MG63 (cell line): ENCODE data around the gene FAM210A. TPM values are rescaled to one million over a fixed set of nuclear protein-coding genes. Genes with fewer than 3 reads are reported as not detected.
"Not testable (repeated sequence)": the region's sequence is repeated elsewhere in the genome, so short reads cannot be mapped to it uniquely, and the experiment has no call there.

Source experiments
- DNase-seq: peaks from one replicate; pipeline ENCODE4 v3.0.0-alpha.2; 2020
- H3K27me3 ChIP-seq: fragments of 250-450 bp; sonication (Bioruptor Pico); 2 replicates; pipeline ENCODE4 v1.5.1; 2020; ENCODE audit warnings: mild to moderate bottlenecking, moderate library complexity
- H3K36me3 ChIP-seq: fragments of 250-450 bp; sonication (Bioruptor Pico); 2 replicates; pipeline ENCODE4 v1.5.1; 2020; ENCODE audit warnings: mild to moderate bottlenecking, moderate library complexity
- H3K4me3 ChIP-seq: fragments of 250-450 bp; sonication (Bioruptor Pico); 2 replicates; pipeline ENCODE4 v1.5.1; 2020; ENCODE audit warnings: mild to moderate bottlenecking, moderate library complexity
- H3K9me3 ChIP-seq: fragments of 250-450 bp; sonication (Bioruptor Pico); 2 replicates; pipeline ENCODE4 v1.5.1; 2020; ENCODE audit warnings: mild to moderate bottlenecking, moderate library complexity
- total RNA-seq: library from RNA; depleted of rRNA; stranded (reverse); fragments of >200 nt; shearing (Covaris generic); gene quantifications from 2 replicates; pipeline ENCODE4 v1.2.3, GENCODE V29; 2014; ENCODE audit warnings: low replicate concordance; rRNA removed

Gene FAM210A
- 15.7 and 20.0 TPM in 2 replicates for total RNA-seq

- H3K4me3 ChIP-seq = peak within 1 kb of the TSS; percentile 91
- peak; percentile 94 for DNase-seq
- H3K27me3 ChIP-seq = no peaks in the 10 kb centered on the region
- no peaks in the 10 kb centered on the region for H3K9me3 ChIP-seq
- peaks cover 13% of the 10 kb centered on the region for H3K36me3 ChIP-seq
Observed at GRCh38 chr18:13726232-13726971, at the start of gene FAM210A, which contains the start of gene RNMT. Gene FAM210A (minus strand): TSS chr18:13726558. CDS start chr18:13682077, 44,481 bp downstream. Gene RNMT (plus strand): TSS chr18:13726673. CDS start chr18:13731518, 4,845 bp downstream.

- H3K9me3 ChIP-seq = no peaks in the 10 kb centered on the region
- H3K27me3 ChIP-seq = no peaks in the 10 kb centered on the region
- no peaks in the 10 kb centered on the region for H3K36me3 ChIP-seq
- no peak for DNase-seq
- no peak overlapping the region for H3K4me3 ChIP-seq
Observed at GRCh38 chr18:13775058-13775457, 48.7 kb upstream of the FAM210A start.

- Histone ChIP-seq H3K36me3 (peaks cover 20% of the 10 kb centered on the region), H3K27me3 (no peaks in the 10 kb centered on the region), H3K9me3 (no peaks in the 10 kb centered on the region), H3K4me3 (no peak overlapping the region)
- no peak for DNase-seq
Observed at GRCh38 chr18:13762690-13763439, 36.5 kb upstream of the FAM210A start.

- H3K9me3 ChIP-seq = no peaks in the 10 kb centered on the region; the same call in 1 of the 2 replicates
- no peak overlapping the region for H3K4me3 ChIP-seq
- H3K36me3 ChIP-seq = peaks cover 44% of the 10 kb centered on the region
- no peaks in the 10 kb centered on the region for H3K27me3 ChIP-seq
- no peak for DNase-seq
Observed at GRCh38 chr18:13760047-13760446, 33.7 kb upstream of the FAM210A start.

- Histone ChIP-seq H3K9me3 (no peaks in the 10 kb centered on the region; the same call in 1 of the 2 replicates), H3K4me3 (no peak overlapping the region), H3K36me3 (peaks cover 52% of the 10 kb centered on the region), H3K27me3 (no peaks in the 10 kb centered on the region)
- no peak for DNase-seq
Observed at GRCh38 chr18:13758622-13759021, 32.3 kb upstream of the FAM210A start.

GRCh38 chr18:13756671-13757070 is 30.3 kb upstream of the FAM210A start:
- no peaks in the 10 kb centered on the region; the same call in 1 of the 2 replicates for H3K9me3 ChIP-seq
- no peak for DNase-seq
- no peaks in the 10 kb centered on the region for H3K27me3 ChIP-seq
- H3K4me3 ChIP-seq = no peak overlapping the region
- peaks cover 61% of the 10 kb centered on the region for H3K36me3 ChIP-seq

GRCh38 chr18:13756261-13756660 is 29.9 kb upstream of the FAM210A start:
- Histone ChIP-seq H3K4me3 (no peak overlapping the region), H3K27me3 (no peaks in the 10 kb centered on the region), H3K9me3 (no peaks in the 10 kb centered on the region; the same call in 1 of the 2 replicates), H3K36me3 (peaks cover 65% of the 10 kb centered on the region)
- DNase-seq = no peak

GRCh38 chr18:13751599-13751998 is 25.2 kb upstream of the FAM210A start:
- not testable (repeated sequence) for H3K4me3 ChIP-seq

GRCh38 chr18:13746633-13747032 is 20.3 kb upstream of the FAM210A start:
- DNase-seq = no peak
- no peaks in the 10 kb centered on the region for H3K27me3 ChIP-seq
- H3K9me3 ChIP-seq = no peaks in the 10 kb centered on the region
- H3K36me3 ChIP-seq = peaks cover 30% of the 10 kb centered on the region
- H3K4me3 ChIP-seq = no peak overlapping the region

More at GRCh38 chr18:13751599-13751998, 25.2 kb upstream of the FAM210A start:
- peaks cover 54% of the 10 kb centered on the region for H3K36me3 ChIP-seq
- H3K27me3 ChIP-seq, DNase-seq, H3K9me3 ChIP-seq: not testable (repeated sequence)

- Histone ChIP-seq H3K4me3 (no peak overlapping the region), H3K9me3 (no peaks in the 10 kb centered on the region), H3K27me3 (no peaks in the 10 kb centered on the region), H3K36me3 (peaks cover 31% of the 10 kb centered on the region)
- no peak for DNase-seq
Observed at GRCh38 chr18:13745696-13746095, 19.3 kb upstream of the FAM210A start.

- Histone ChIP-seq H3K36me3 (peaks cover 50% of the 10 kb centered on the region), H3K27me3 (no peaks in the 10 kb centered on the region), H3K4me3 (no peak overlapping the region), H3K9me3 (no peaks in the 10 kb centered on the region)
- DNase-seq = no peak
Observed at GRCh38 chr18:13735681-13736080, 9.3 kb upstream of the FAM210A start.

GRCh38 chr18:13730481-13730880 is 4.1 kb upstream of the FAM210A start:
- Histone ChIP-seq H3K9me3 (no peaks in the 10 kb centered on the region), H3K36me3 (peaks cover 28% of the 10 kb centered on the region), H3K27me3 (no peaks in the 10 kb centered on the region)

GRCh38 chr18:13726972-13727331 is 594 bp upstream of the FAM210A start:
- H3K9me3 ChIP-seq = no peaks in the 10 kb centered on the region
- peak; percentile 54 for DNase-seq
- H3K36me3 ChIP-seq = peaks cover 16% of the 10 kb centered on the region
- no peaks in the 10 kb centered on the region for H3K27me3 ChIP-seq
- H3K4me3 ChIP-seq = peak overlapping the region; percentile 91

More at GRCh38 chr18:13730481-13730880, 4.1 kb upstream of the FAM210A start:
- DNase-seq = no peak
- no peak overlapping the region for H3K4me3 ChIP-seq

GRCh38 chr18:13725566-13726231 is 659 bp downstream of the FAM210A start:
- Histone ChIP-seq H3K36me3 (peaks cover 18% of the 10 kb centered on the region), H3K4me3 (peak overlapping the region; percentile 91), H3K9me3 (no peaks in the 10 kb centered on the region), H3K27me3 (no peaks in the 10 kb centered on the region)
- DNase-seq = no peak

- H3K36me3 ChIP-seq = peaks cover 31% of the 10 kb centered on the region
- peaks cover 9% of the 10 kb centered on the region for H3K9me3 ChIP-seq
- no peak for DNase-seq
- no peak overlapping the region for H3K4me3 ChIP-seq
- H3K27me3 ChIP-seq = no peaks in the 10 kb centered on the region
Observed at GRCh38 chr18:13720847-13721246, 5.5 kb downstream of the FAM210A start.

GRCh38 chr18:13720123-13720522 is 6.2 kb downstream of the FAM210A start:
- Histone ChIP-seq H3K27me3 (no peaks in the 10 kb centered on the region), H3K36me3 (peaks cover 30% of the 10 kb centered on the region), H3K9me3 (peaks cover 9% of the 10 kb centered on the region), H3K4me3 (no peak overlapping the region)
- no peak for DNase-seq

GRCh38 chr18:13716916-13717315 is 9.4 kb downstream of the FAM210A start:
- peaks cover 9% of the 10 kb centered on the region for H3K9me3 ChIP-seq
- H3K36me3 ChIP-seq = peaks cover 19% of the 10 kb centered on the region
- no peak overlapping the region for H3K4me3 ChIP-seq
- no peak for DNase-seq
- no peaks in the 10 kb centered on the region for H3K27me3 ChIP-seq
